HepG2 (cell line): ENCODE data around the gene PPP1R3A. TPM values are rescaled to one million over a fixed set of nuclear protein-coding genes. Genes with fewer than 3 reads are reported as not detected.

ENCODE experiments used
- ATAC-seq: fragments of 200-7000 bp; cut with Tn5 transposase; 3 replicates; pipeline ENCODE4 v1.9.1; 2020; ENCODE audit warnings: mild to moderate bottlenecking, moderate library complexity
- BruUV-seq: library from RNA; stranded (reverse); fragments of 400-500 nt; replicated peaks from 2 replicates; lab custom pipeline; 2021; lab: Mats Ljungman, UMichigan
- CTCF ChIA-PET: fragments of 300-600 bp; formaldehyde crosslinking; extraction: SDS; loops from one replicate; lab custom pipeline; 2021; ENCODE audit warnings: low total read pairs, inconsistent platforms, low intra/inter-chr PET ratio; lab: Yijun Ruan, JAX
- POLR2A ChIA-PET: fragments of 350-600 bp; sonication (Branson Sonifier 250); formaldehyde crosslinking; loops from one replicate; lab custom pipeline; 2020; ENCODE audit warnings: antibody characterized with exemption, inconsistent platforms; lab: Yijun Ruan, JAX
- DNase-seq: peaks from one replicate; pipeline ENCODE4 v3.0.0-alpha.2; 2015; ENCODE audit warnings: low spot score
- FAIRE-seq: peaks from 3 replicates; lab custom pipeline; 2011; peaks lifted over from hg19 to GRCh38; lab: Jason Lieb, UNC
- H2AFZ ChIP-seq: one replicate; pipeline ENCODE4 v1.6.1; 2011; ENCODE audit warnings: low read length, inconsistent platforms
- H3K27ac ChIP-seq: fragments of 300-600 bp; 3 replicates; pipeline ENCODE4 v1.8.0; 2011; ENCODE audit warnings: mixed run types, mild to moderate bottlenecking, mixed read lengths, low read length, inconsistent platforms; ENCODE audit not compliant: insufficient read depth; ENCODE audit errors: extremely low read length
- H3K27me3 ChIP-seq, 2 experiments: fragments of 200-600 bp in 1 of 2; 2 replicates in 1 of 2; 3 replicates in 1 of 2; pipeline versions ENCODE4 v1.6.0 to v1.8.0; 2011; ENCODE audit warnings: low read length in 2 of 2, mild to moderate bottlenecking in 2 of 2, moderate library complexity in 2 of 2, inconsistent platforms in 1 of 2; ENCODE audit not compliant: insufficient read depth in 2 of 2, control insufficient read depth in 1 of 2
- H3K36me3 ChIP-seq, 2 experiments: fragments of 200-600 bp in 1 of 2; replicated peaks in 1 of 2; 2 replicates in 1 of 2; 3 replicates in 1 of 2; pipeline versions ENCODE4 v1.5.1 to v1.8.0; 2011; ENCODE audit warnings: low read length in 2 of 2, inconsistent platforms in 1 of 2; ENCODE audit not compliant: insufficient read depth in 2 of 2, control insufficient read depth in 1 of 2
- H3K4me1 ChIP-seq: 2 replicates; pipeline ENCODE4 v1.5.1; 2012; ENCODE audit warnings: low read length, inconsistent platforms; ENCODE audit not compliant: insufficient read depth
- H3K4me2 ChIP-seq: 2 replicates; pipeline ENCODE4 v1.6.0; 2011; ENCODE audit warnings: low read depth, low read length, inconsistent platforms
- H3K4me3 ChIP-seq, 3 experiments: fragments of 200-600 bp in 1 of 3; sonication (generic), shearing (Covaris generic) in 1 of 3; replicated peaks in 1 of 3; 2 replicates each; pipeline ENCODE4 v1.5.1; 2011 to 2016; ENCODE audit warnings: low read length in 3 of 3, inconsistent platforms in 2 of 3, low read depth in 2 of 3, mild to moderate bottlenecking in 2 of 3, control low read depth in 1 of 3, mixed read lengths in 1 of 3; ENCODE audit not compliant: insufficient read depth in 1 of 3
- H3K79me2 ChIP-seq: one replicate; pipeline ENCODE4 v1.6.1; 2011; ENCODE audit warnings: low read length, inconsistent platforms; ENCODE audit not compliant: insufficient read depth
- H3K9ac ChIP-seq: 2 replicates; pipeline ENCODE4 v1.6.0; 2011; ENCODE audit warnings: mild to moderate bottlenecking, low read depth, low read length, inconsistent platforms; ENCODE audit not compliant: insufficient read depth
- H3K9me3 ChIP-seq: 2 replicates; pipeline ENCODE4 v1.5.1; 2012; ENCODE audit warnings: mild to moderate bottlenecking, low read length
- H4K20me1 ChIP-seq: 2 replicates; pipeline ENCODE4 v1.6.0; 2011; ENCODE audit warnings: inconsistent platforms, mild to moderate bottlenecking, low read length, moderate library complexity; ENCODE audit not compliant: insufficient read depth
- ARNT ChIP-seq: fragments of 450-650 bp; IDR thresholded peaks from 2 replicates; pipeline ENCODE4 v1.6.1; 2017
- IKZF4 ChIP-seq: sonication (generic); formaldehyde crosslinking; IDR thresholded peaks from 2 replicates; pipeline ENCODE4 v1.5.1; 2020; ENCODE audit warnings: borderline replicate concordance, mild to moderate bottlenecking, low read depth, missing genetic modification reagents; ENCODE audit errors: not compliant biosample characterization
- KLF11 ChIP-seq: IDR thresholded peaks from 2 replicates; pipeline ENCODE4 v1.6.1; 2016; ENCODE audit warnings: missing compliant biosample characterization
- MED1 ChIP-seq: sonication (generic); formaldehyde crosslinking; IDR thresholded peaks from 2 replicates; pipeline ENCODE4 v1.4.0; 2020; ENCODE audit warnings: missing genetic modification reagents
- NFRKB ChIP-seq: fragments of 450-650 bp; IDR thresholded peaks from 2 replicates; pipeline ENCODE4 v1.6.1; 2017
- NFYC ChIP-seq: IDR thresholded peaks from 2 replicates; pipeline ENCODE4 v1.6.1; 2016; ENCODE audit warnings: missing genetic modification reagents, missing compliant biosample characterization
- PCBP2 ChIP-seq: fragments of 200-400 bp; formaldehyde crosslinking; optimal IDR thresholded peaks from 2 replicates; pipeline ENCODE3; 2018; ENCODE audit warnings: low read length, low read depth; ENCODE audit not compliant: poor library complexity, severe bottlenecking
- SMC3 ChIP-seq: IDR thresholded peaks from 2 replicates; pipeline ENCODE4 v1.6.1; 2011; ENCODE audit warnings: low read length, improper control_type of control experiment
- STAT6 ChIP-seq: sonication (generic); formaldehyde crosslinking; IDR thresholded peaks from 2 replicates; pipeline ENCODE4 v1.4.0; 2020; ENCODE audit warnings: missing genetic modification reagents, mild to moderate bottlenecking, borderline replicate concordance
- TRIM24 ChIP-seq: sonication (generic); formaldehyde crosslinking; IDR thresholded peaks from 2 replicates; pipeline ENCODE4 v1.8.0; 2022; ENCODE audit warnings: mild to moderate bottlenecking, missing genetic modification reagents
- ZBTB7A ChIP-seq: sonication (generic); formaldehyde crosslinking; IDR thresholded peaks from 2 replicates; pipeline ENCODE4 v1.8.0; 2022; ENCODE audit warnings: mild to moderate bottlenecking, missing genetic modification reagents
- ZFP36 ChIP-seq: fragments of 150-350 bp; IDR thresholded peaks from 2 replicates; pipeline ENCODE4 v1.6.1; 2018; ENCODE audit warnings: borderline replicate concordance, low read length, low read depth; ENCODE audit not compliant: partially characterized antibody
- ZNF10 ChIP-seq: sonication (generic); formaldehyde crosslinking; IDR thresholded peaks from 2 replicates; pipeline ENCODE4 v1.4.0; 2020; ENCODE audit warnings: mild to moderate bottlenecking, low read depth, missing genetic modification reagents, borderline replicate concordance
- ZNF460 ChIP-seq: sonication (generic); formaldehyde crosslinking; IDR thresholded peaks from 2 replicates; pipeline ENCODE4 v1.5.1; 2020; ENCODE audit warnings: missing genetic modification reagents, mild to moderate bottlenecking, borderline replicate concordance
- ZNF670 ChIP-seq: sonication (generic); formaldehyde crosslinking; IDR thresholded peaks from 2 replicates; pipeline ENCODE4 v1.8.0; 2022; ENCODE audit warnings: mild to moderate bottlenecking, missing genetic modification reagents, borderline replicate concordance
- ZSCAN21 ChIP-seq: sonication (generic); formaldehyde crosslinking; IDR thresholded peaks from 2 replicates; pipeline ENCODE4 v1.8.0; 2022; ENCODE audit warnings: mild to moderate bottlenecking, missing genetic modification reagents, moderate library complexity, borderline replicate concordance
- WGBS: methylation state at CpG from one replicate; pipeline ENCODE4 v1.1.6; 2017; ENCODE audit warnings: low lambda C conversion rate; 5-methylcytosine and 5-hydroxymethylcytosine counted together
- in situ Hi-C: cut with HindIII; loops from 2 replicates; pipeline ENCODE4 v1.10.0; 2017; ENCODE audit warnings: low pct_unique_long_range_greater_than_20kb; ENCODE audit not compliant: extremely low pct_ligation_motif_present
- intact Hi-C: fragments of 100-400 bp; cut with micrococcal nuclease; formaldehyde crosslinking; loops from one replicate; pipeline ENCODE4 v1.10.0; 2022; ENCODE audit not compliant: unreplicated experiment
- polyA plus RNA-seq, 8 experiments: library from polyadenylated mRNA; depleted of rRNA in 3 of 8; stranded (reverse) in 7 of 8; unstranded in 1 of 8; fragments of >200 nt; fragmentation: Illumina TruSeq in 4 of 8; extraction: Trizol in 4 of 8; gene quantifications; 2 replicates each; pipeline versions ENCODE4 v1.2.1 to v1.2.3, GENCODE V29; 2011 to 2016; ENCODE audit warnings: low read depth in 4 of 8, missing spikeins in 1 of 8, mixed read lengths in 1 of 8; ENCODE audit not compliant: insufficient read depth in 1 of 8
- total RNA-seq, 5 experiments: library from RNA; depleted of rRNA; stranded (reverse); fragments of >200 nt; fragmentation: Illumina TruSeq; extraction: Trizol; gene quantifications; 2 replicates each; pipeline ENCODE4 v1.2.3, GENCODE V29; 2016; ENCODE audit warnings: low read depth in 1 of 5
- TF ChIP-seq, protein P1 (sequence below): sonication (generic); formaldehyde crosslinking; IDR thresholded peaks from 2 replicates; pipeline ENCODE4 v1.8.0; 2022; ENCODE audit warnings: missing genetic modification reagents, low read depth, mild to moderate bottlenecking, borderline replicate concordance

The PPP1R3A gene
- total and polyA plus RNA-seq, 2 of the 13 experiments (the other 11 are each of a cell fraction or from before 2014, with no cell fraction given), result not detected

- TF ChIP-seq, protein P1, sequence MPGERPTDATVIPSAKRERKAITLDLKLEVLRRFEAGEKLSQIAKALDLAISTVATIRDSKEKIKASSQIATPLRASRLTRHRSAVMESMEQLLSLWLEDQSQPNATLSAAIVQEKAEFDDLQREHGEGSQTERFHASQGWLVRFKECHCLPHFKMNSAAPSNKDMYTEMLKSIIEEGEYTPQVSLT, result no peak
- TF ChIP-seq ZBTB7A (CRISPR knock-in tag), result no peak
- TF ChIP-seq IKZF4 (CRISPR knock-in tag), result no peak
- no peak for TF ChIP-seq ZFP36
- no peak for TF ChIP-seq NFYC
- TF ChIP-seq, all 625 proteins: peak for 0
Measured at GRCh38 chr7:113892818-113893217, 26.0 kb downstream of the PPP1R3A start (continued).

- no peak overlapping the region for H3K9ac ChIP-seq
- H3K27ac ChIP-seq, result no peak overlapping the region
- no peak overlapping the region for H3K4me3 ChIP-seq
- no peak for DNase-seq
- H3K36me3 ChIP-seq, result no peaks in the 10 kb centered on the region
- no peaks in the 10 kb centered on the region for H3K27me3 ChIP-seq
- in situ Hi-C loops (no loop called here), intact Hi-C loops (no loop called here)
- H4K20me1 ChIP-seq, result no peaks in the 10 kb centered on the region
- H3K9me3 ChIP-seq, result no peaks in the 10 kb centered on the region
- no peak for FAIRE-seq
- no peaks in the 10 kb centered on the region for H3K4me1 ChIP-seq
- H3K79me2 ChIP-seq, result no peaks in the 10 kb centered on the region
- no TSS peak for BruUV-seq
- no peak overlapping the region for H3K4me2 ChIP-seq
- CTCF ChIA-PET, result no interaction called here
- 0% methylated on average over 1 of the region's 1 CpG for WGBS
- ATAC-seq, result no peak
- POLR2A ChIA-PET, result no interaction called here
- TF ChIP-seq SMC3, result no peak
- no peak for TF ChIP-seq ARNT
- TF ChIP-seq NFRKB, result no peak
- no peak overlapping the region for H2AFZ ChIP-seq
Measured at GRCh38 chr7:113891828-113892227, 27.0 kb downstream of the PPP1R3A start.

DNA sequence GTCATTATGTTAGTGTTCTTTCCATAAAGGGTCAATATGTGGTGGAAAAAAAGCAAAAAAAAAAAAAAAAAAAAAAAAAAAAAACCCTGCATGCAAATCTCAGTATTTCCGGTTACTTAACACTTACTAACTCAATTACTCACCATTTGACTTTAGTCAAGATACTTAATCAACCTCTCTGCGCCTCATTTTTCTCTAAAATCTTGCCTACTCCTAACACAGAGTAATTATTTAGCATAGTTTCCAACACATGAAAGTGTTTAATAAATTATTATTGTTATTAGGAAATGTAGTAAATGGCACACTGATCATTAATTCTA, 27.8 kb downstream of the PPP1R3A start:
- BruUV-seq, result no TSS peak
- WGBS, result 1% methylated on average over 2 of the region's 2 CpGs
- ChIA-PET POLR2A (no interaction called here), CTCF (no interaction called here)
- Histone ChIP-seq H3K4me2 (no peak overlapping the region), H3K4me3 (no peak overlapping the region), H3K9ac (no peak overlapping the region), H4K20me1 (no peaks in the 10 kb centered on the region), H3K9me3 (no peaks in the 10 kb centered on the region), H3K27me3 (no peaks in the 10 kb centered on the region), H2AFZ (no peak overlapping the region), H3K79me2 (no peaks in the 10 kb centered on the region), H3K4me1 (no peaks in the 10 kb centered on the region), H3K27ac (no peak overlapping the region), H3K36me3 (no peaks in the 10 kb centered on the region)
- no peak for FAIRE-seq
- ATAC-seq, result no peak
- DNase-seq, result no peak
- in situ Hi-C loops, result no loop called here
- intact Hi-C loops, result no loop called here
- no peak for TF ChIP-seq MED1 (CRISPR knock-in tag)
- TF ChIP-seq ZNF670 (CRISPR knock-in tag), result no peak
- no peak for TF ChIP-seq ZSCAN21 (CRISPR knock-in tag)
- TF ChIP-seq TRIM24 (CRISPR knock-in tag), result no peak
- TF ChIP-seq STAT6 (CRISPR knock-in tag), result no peak
- TF ChIP-seq ZNF10, result no peak
- no peak for TF ChIP-seq PCBP2
- TF ChIP-seq ZNF460 (CRISPR knock-in tag), result no peak
- TF ChIP-seq KLF11, result no peak
